ENCODE measurements around the gene DPP10. TPM values are rescaled to one million over a fixed set of nuclear protein-coding genes. Genes with fewer than 3 reads are reported as not detected.

Gene DPP10
- total and polyA plus RNA-seq, 4 donors, result 0.08 to 5.0 (median 0.27) TPM

DNA sequence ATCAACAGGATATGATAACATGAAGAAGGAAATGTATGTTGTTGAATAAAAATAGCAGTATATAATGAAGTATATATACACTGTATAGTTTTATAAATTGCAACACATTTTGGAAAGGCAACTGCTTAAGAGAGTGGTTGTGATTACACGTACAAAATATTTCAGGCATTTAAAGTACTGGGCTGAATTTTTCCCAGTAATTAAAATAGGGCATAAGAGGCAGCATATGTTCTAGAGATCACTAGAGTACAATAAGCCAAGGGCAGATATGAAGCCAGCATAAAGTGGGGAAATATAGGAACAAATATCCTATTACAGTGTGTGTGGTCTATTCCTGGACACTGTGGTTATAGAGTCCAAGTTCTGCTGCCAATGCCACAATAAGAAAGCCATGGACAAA lies 14.1 kb downstream of the DPP10 start:
- no peak overlapping the region for H3K9ac ChIP-seq (ENCODE audit: insufficient read depth in 1 of 2, low read length in 2 of 2)
- H3K9me3 ChIP-seq (ENCODE audit: control insufficient read depth in 4 of 4, insufficient read depth in 3 of 4, low read length in 3 of 4), result no peaks in the 10 kb centered on the region
- peaks cover 0 to 5% (median 0%) of the 10 kb centered on the region in 5 donors for H3K4me1 ChIP-seq (ENCODE audit: control insufficient read depth in 5 of 5, insufficient read depth in 5 of 5, low read length in 5 of 5)
- peak in 2 of 3 donors; percentile 62 to 69 for DNase-seq
- H3K27ac ChIP-seq (ENCODE audit: low read depth in 1 of 2, low read length in 1 of 2), result no peak overlapping the region
- TF ChIP-seq, protein P1, sequence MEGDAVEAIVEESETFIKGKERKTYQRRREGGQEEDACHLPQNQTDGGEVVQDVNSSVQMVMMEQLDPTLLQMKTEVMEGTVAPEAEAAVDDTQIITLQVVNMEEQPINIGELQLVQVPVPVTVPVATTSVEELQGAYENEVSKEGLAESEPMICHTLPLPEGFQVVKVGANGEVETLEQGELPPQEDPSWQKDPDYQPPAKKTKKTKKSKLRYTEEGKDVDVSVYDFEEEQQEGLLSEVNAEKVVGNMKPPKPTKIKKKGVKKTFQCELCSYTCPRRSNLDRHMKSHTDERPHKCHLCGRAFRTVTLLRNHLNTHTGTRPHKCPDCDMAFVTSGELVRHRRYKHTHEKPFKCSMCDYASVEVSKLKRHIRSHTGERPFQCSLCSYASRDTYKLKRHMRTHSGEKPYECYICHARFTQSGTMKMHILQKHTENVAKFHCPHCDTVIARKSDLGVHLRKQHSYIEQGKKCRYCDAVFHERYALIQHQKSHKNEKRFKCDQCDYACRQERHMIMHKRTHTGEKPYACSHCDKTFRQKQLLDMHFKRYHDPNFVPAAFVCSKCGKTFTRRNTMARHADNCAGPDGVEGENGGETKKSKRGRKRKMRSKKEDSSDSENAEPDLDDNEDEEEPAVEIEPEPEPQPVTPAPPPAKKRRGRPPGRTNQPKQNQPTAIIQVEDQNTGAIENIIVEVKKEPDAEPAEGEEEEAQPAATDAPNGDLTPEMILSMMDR (IDR thresholded peaks at IDR 0.05; ENCODE audit: control extremely low read depth, extremely low read depth), result no peak
- no peak overlapping the region for H3K4me3 ChIP-seq
- no peak for ATAC-seq (ENCODE audit: insufficient read depth, low FRiP score)
- WGBS, 2 donors, result 49 to 78% methylated on average over 1 of the region's 1 CpG
- H3K27me3 ChIP-seq (ENCODE audit: control insufficient read depth in 3 of 3, insufficient read depth in 3 of 3, low read length in 2 of 3), result no peaks in the 10 kb centered on the region
- no peaks in the 10 kb centered on the region for H3K36me3 ChIP-seq (ENCODE audit: control insufficient read depth in 4 of 4, insufficient read depth in 4 of 4, low read length in 4 of 4)

GRCh38 chr2:114457956-114458355 lies 15.5 kb downstream of the DPP10 start:
- no peaks in the 10 kb centered on the region for H3K27me3 ChIP-seq (ENCODE audit: control insufficient read depth in 3 of 3, insufficient read depth in 3 of 3, low read length in 2 of 3)
- no peaks in the 10 kb centered on the region for H3K9me3 ChIP-seq (ENCODE audit: control insufficient read depth in 4 of 4, insufficient read depth in 3 of 4, low read length in 3 of 4)
- H3K4me1 ChIP-seq (ENCODE audit: control insufficient read depth in 5 of 5, insufficient read depth in 5 of 5, low read length in 5 of 5), result peaks cover 0 to 6% (median 0%) of the 10 kb centered on the region in 5 donors
- no peak overlapping the region for H3K9ac ChIP-seq (ENCODE audit: insufficient read depth in 1 of 2, low read length in 2 of 2)
- DNase-seq (no peak), ATAC-seq (ENCODE audit: insufficient read depth, low FRiP score) (no peak)
- H3K4me3 ChIP-seq, result no peak overlapping the region
- no peak overlapping the region for H3K27ac ChIP-seq (ENCODE audit: low read depth in 1 of 2, low read length in 1 of 2)
- TF ChIP-seq, protein P1 (IDR thresholded peaks at IDR 0.05; ENCODE audit: control extremely low read depth, extremely low read depth), result no peak
- 91 to 94% methylated on average over 2 of the region's 2 CpGs for WGBS, 2 donors
- no peaks in the 10 kb centered on the region for H3K36me3 ChIP-seq (ENCODE audit: control insufficient read depth in 4 of 4, insufficient read depth in 4 of 4, low read length in 4 of 4)

DNA sequence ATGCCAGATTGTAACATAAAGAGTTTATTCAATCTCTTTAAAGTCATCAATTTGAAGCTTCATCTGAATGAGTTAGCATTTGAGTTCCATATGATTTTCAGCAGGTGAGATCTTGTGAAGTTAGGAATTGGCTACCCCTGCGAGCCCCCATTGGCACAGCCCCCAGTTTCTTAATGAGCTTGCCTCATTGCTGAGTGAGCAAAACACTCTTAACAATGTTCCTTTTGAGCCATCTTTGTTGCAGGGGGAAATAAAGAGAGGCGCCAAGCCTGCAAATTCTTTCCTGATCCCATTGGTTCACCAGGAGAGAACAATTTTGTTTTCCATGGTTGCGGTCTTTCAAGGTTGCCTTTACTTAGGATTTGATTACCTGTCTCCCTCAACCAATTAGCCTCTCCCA lies 18.7 kb downstream of the DPP10 start:
- TF ChIP-seq, protein P1 (IDR thresholded peaks at IDR 0.05; ENCODE audit: control extremely low read depth, extremely low read depth), result no peak
- H3K27ac ChIP-seq (ENCODE audit: low read depth in 1 of 2, low read length in 1 of 2), result no peak overlapping the region
- DNase-seq (peak; percentile 39 to 49 (median 49)), ATAC-seq (ENCODE audit: insufficient read depth, low FRiP score) (no peak)
- H3K9ac ChIP-seq (ENCODE audit: insufficient read depth in 1 of 2, low read length in 2 of 2), result no peak overlapping the region
- no peaks in the 10 kb centered on the region for H3K9me3 ChIP-seq (ENCODE audit: control insufficient read depth in 4 of 4, insufficient read depth in 3 of 4, low read length in 3 of 4)
- no peaks in the 10 kb centered on the region for H3K27me3 ChIP-seq (ENCODE audit: control insufficient read depth in 3 of 3, insufficient read depth in 3 of 3, low read length in 2 of 3)
- no peak overlapping the region for H3K4me3 ChIP-seq
- no peaks in the 10 kb centered on the region for H3K36me3 ChIP-seq (ENCODE audit: control insufficient read depth in 4 of 4, insufficient read depth in 4 of 4, low read length in 4 of 4)
- H3K4me1 ChIP-seq (ENCODE audit: control insufficient read depth in 5 of 5, insufficient read depth in 5 of 5, low read length in 5 of 5), result peaks cover 0 to 6% (median 0%) of the 10 kb centered on the region in 5 donors
- 87 to 90% methylated on average over 3 of the region's 3 CpGs for WGBS, 2 donors

Measured in lung (tissue), 12 donors.